B cell (primary cell): ENCODE results near the gene CDC20B. TPM values are rescaled to one million over a fixed set of nuclear protein-coding genes. Genes with fewer than 3 reads are reported as not detected.

ENCODE experiments used
- ATAC-seq: fragments of 200-7000 bp; cut with Tn5 transposase; one replicate; pipeline ENCODE4 v1.10.0; 2021; ENCODE audit warnings: low read depth, mild to moderate bottlenecking, moderate number of reproducible peaks, moderate library complexity
- CTCF ChIA-PET: fragments of 350-600 bp; sonication (Branson Sonifier 250); formaldehyde crosslinking; loops from one replicate; lab custom pipeline; 2021; ENCODE audit warnings: antibody characterized with exemption, inconsistent platforms; lab: Charles Lee
- POLR2A ChIA-PET: fragments of 350-600 bp; sonication (Branson Sonifier 250); formaldehyde crosslinking; loops from one replicate; lab custom pipeline; 2021; ENCODE audit warnings: antibody characterized with exemption; lab: Charles Lee
- DNase-seq: peaks from one replicate; pipeline ENCODE4 v3.0.0; 2013
- H2AFZ ChIP-seq: 2 replicates; pipeline ENCODE4 v1.6.1; 2012; ENCODE audit warnings: mild to moderate bottlenecking, low read depth, low read length; ENCODE audit not compliant: insufficient read depth, poor library complexity, severe bottlenecking
- H3K27ac ChIP-seq, 2 donors: 1 replicate in 1 of 2; 2 replicates in 1 of 2; pipeline ENCODE4 v1.5.1; 2012 to 2013; ENCODE audit warnings: low read length in 2 of 2, mild to moderate bottlenecking in 2 of 2, moderate library complexity in 1 of 2
- H3K27me3 ChIP-seq, 4 experiments: fragments of 200-600 bp in 1 of 4; sonication (generic) in 1 of 4; replicated peaks in 1 of 4; 1 replicate in 2 of 4; 2 replicates in 2 of 4; pipeline versions ENCODE4 v1.6.1 to v1.7.0; 2013 to 2016; ENCODE audit warnings: low read length in 3 of 4, mild to moderate bottlenecking in 2 of 4, mixed read lengths in 1 of 4, moderate library complexity in 1 of 4; ENCODE audit not compliant: insufficient read depth in 4 of 4, control insufficient read depth in 3 of 4; ENCODE audit errors: control extremely low read depth in 1 of 4
- H3K36me3 ChIP-seq, 2 experiments: replicated peaks in 1 of 2; 1 replicate in 1 of 2; 2 replicates in 1 of 2; pipeline versions ENCODE4 v1.6.1 to v1.7.1; 2013; ENCODE audit warnings: low read length in 1 of 2; ENCODE audit not compliant: insufficient read depth in 2 of 2, control insufficient read depth in 1 of 2; ENCODE audit errors: control extremely low read depth in 1 of 2, extremely low read depth in 1 of 2
- H3K4me1 ChIP-seq, 2 donors: fragments of 200-600 bp in 1 of 2; sonication (generic) in 1 of 2; 1 replicate in 1 of 2; 2 replicates in 1 of 2; pipeline versions ENCODE4 v1.5.1 to v1.6.1; 2013 to 2017; ENCODE audit warnings: low read length in 2 of 2; ENCODE audit not compliant: control insufficient read depth in 2 of 2, insufficient read depth in 2 of 2
- H3K4me2 ChIP-seq: replicated peaks from 2 replicates; pipeline ENCODE3; 2012; ENCODE audit warnings: mild to moderate bottlenecking, low read depth, low read length; ENCODE audit not compliant: poor library complexity, severe bottlenecking
- H3K4me3 ChIP-seq, 5 experiments: fragments of 200-600 bp in 1 of 5; sonication (generic) in 1 of 5; 1 replicate in 3 of 5; 2 replicates in 2 of 5; pipeline versions ENCODE4 v1.5.1 to v1.7.0; 2011 to 2016; ENCODE audit warnings: low read length in 4 of 5, mild to moderate bottlenecking in 4 of 5, low read depth in 2 of 5, control low read depth in 1 of 5, moderate library complexity in 1 of 5; ENCODE audit not compliant: insufficient read depth in 1 of 5; ENCODE audit errors: control extremely low read depth in 1 of 5, extremely low read depth in 1 of 5
- H3K79me2 ChIP-seq: fragments of 200-600 bp; sonication (generic); one replicate; pipeline ENCODE4 v1.6.0; 2016; ENCODE audit warnings: low read length; ENCODE audit not compliant: control insufficient read depth, insufficient read depth
- H3K9ac ChIP-seq: fragments of 200-600 bp; sonication (generic); 2 replicates; pipeline ENCODE4 v1.6.1; 2017; ENCODE audit warnings: mild to moderate bottlenecking, low read length, moderate library complexity
- H3K9me3 ChIP-seq, 3 donors: one replicate each; pipeline versions ENCODE4 v1.6.1 to v1.7.1; 2013; ENCODE audit warnings: low read length in 2 of 3; ENCODE audit not compliant: control insufficient read depth in 2 of 3, insufficient read depth in 1 of 3; ENCODE audit errors: control extremely low read depth in 1 of 3
- H4K20me1 ChIP-seq: 2 replicates; pipeline ENCODE4 v1.6.0; 2012; ENCODE audit warnings: mild to moderate bottlenecking, low read length; ENCODE audit not compliant: insufficient read depth, control insufficient read depth, poor library complexity, severe bottlenecking
- H3K27ac Mint-ChIP-seq: one replicate; pipeline ENCODE4 v1.8.0; 2021; ENCODE audit warnings: mixed read lengths
- H3K27me3 Mint-ChIP-seq: one replicate; pipeline ENCODE4 v1.8.0; 2021; ENCODE audit warnings: mixed read lengths
- H3K4me1 Mint-ChIP-seq: one replicate; pipeline ENCODE4 v1.8.0; 2021; ENCODE audit warnings: mixed read lengths
- H3K4me3 Mint-ChIP-seq: one replicate; pipeline ENCODE4 v1.8.0; 2021; ENCODE audit warnings: mixed read lengths
- H3K9me3 Mint-ChIP-seq: one replicate; pipeline ENCODE4 v1.8.0; 2022; ENCODE audit warnings: mixed read lengths; ENCODE audit not compliant: insufficient read depth
- EZH2 ChIP-seq: IDR thresholded peaks from 2 replicates; pipeline ENCODE4 v1.6.1; 2012; ENCODE audit warnings: borderline replicate concordance, low read depth, mild to moderate bottlenecking, moderate library complexity, low read length; ENCODE audit not compliant: insufficient read depth, poor library complexity, severe bottlenecking
- WGBS: methylation state at CpG from one replicate; pipeline ENCODE4 v1.1.5; 2013; ENCODE audit warnings: missing lambda C conversion rate; ENCODE audit not compliant: insufficient coverage; 5-methylcytosine and 5-hydroxymethylcytosine counted together
- intact Hi-C: fragments of 100-400 bp; cut with micrococcal nuclease; formaldehyde crosslinking; loops from one replicate; pipeline ENCODE4 v1.10.0; 2022
- polyA plus RNA-seq: library from polyadenylated mRNA; depleted of rRNA; stranded (reverse); fragments of >200 nt; gene quantifications from 2 replicates; pipeline ENCODE4 v1.2.3, GENCODE V29; 2012
- total RNA-seq, 2 donors: library from RNA; stranded (reverse); fragments of 120-200 nt in 1 of 2; gene quantifications; 1 replicate in 1 of 2; 2 replicates in 1 of 2; pipeline versions ENCODE4 v1.2.3 to v1.2.4, GENCODE V29; 2013 to 2022
- TF ChIP-seq, protein P1 (sequence below): fragments of 200-600 bp; IDR thresholded peaks from one replicate; pipeline ENCODE4 v1.8.0; 2022; ENCODE audit warnings: antibody characterized with exemption, mild to moderate bottlenecking

The CDC20B gene
- total and polyA plus RNA-seq, 2 donors (not counting 1 experiment from before 2014, with no cell fraction given), result 0.09 TPM; not detected in 1

DNA sequence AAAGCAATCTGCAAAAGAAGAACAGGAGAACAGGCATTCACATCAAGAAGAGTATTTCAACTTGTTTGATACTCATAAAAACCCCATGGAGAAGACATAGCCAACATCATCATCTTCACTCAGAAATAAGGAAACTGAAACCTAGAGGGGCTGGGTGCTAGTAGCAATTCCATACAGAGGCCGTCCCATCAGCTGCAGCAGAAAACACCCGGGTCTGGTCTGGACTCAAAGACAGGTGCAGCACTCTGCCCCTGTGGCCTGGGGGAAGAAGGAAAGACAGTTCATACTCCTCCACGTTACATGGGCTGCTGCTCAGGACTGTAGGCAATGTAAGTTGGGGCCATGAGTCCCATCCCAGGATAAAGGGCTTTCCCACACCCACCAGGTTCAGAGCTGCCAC is 58.9 kb downstream of the CDC20B start:
- Mint-ChIP-seq H3K27me3 (peaks cover 10% of the 10 kb centered on the region), H3K27ac (no peak overlapping the region), H3K4me1 (no peaks in the 10 kb centered on the region), H3K4me3 (no peak overlapping the region), H3K9me3 (no peaks in the 10 kb centered on the region)
- Histone ChIP-seq H3K9me3 (no peaks in the 10 kb centered on the region), H3K27me3 (no peaks in the 10 kb centered on the region), H3K27ac (no peak overlapping the region), H3K36me3 (no peaks in the 10 kb centered on the region), H3K4me2 (no peak overlapping the region), H2AFZ (peak overlapping the region; percentile 6), H3K4me3 (no peak overlapping the region), H4K20me1 (no peaks in the 10 kb centered on the region), H3K4me1 (no peaks in the 10 kb centered on the region), H3K79me2 (no peaks in the 10 kb centered on the region), H3K9ac (no peak overlapping the region)
- TF ChIP-seq, protein P1, sequence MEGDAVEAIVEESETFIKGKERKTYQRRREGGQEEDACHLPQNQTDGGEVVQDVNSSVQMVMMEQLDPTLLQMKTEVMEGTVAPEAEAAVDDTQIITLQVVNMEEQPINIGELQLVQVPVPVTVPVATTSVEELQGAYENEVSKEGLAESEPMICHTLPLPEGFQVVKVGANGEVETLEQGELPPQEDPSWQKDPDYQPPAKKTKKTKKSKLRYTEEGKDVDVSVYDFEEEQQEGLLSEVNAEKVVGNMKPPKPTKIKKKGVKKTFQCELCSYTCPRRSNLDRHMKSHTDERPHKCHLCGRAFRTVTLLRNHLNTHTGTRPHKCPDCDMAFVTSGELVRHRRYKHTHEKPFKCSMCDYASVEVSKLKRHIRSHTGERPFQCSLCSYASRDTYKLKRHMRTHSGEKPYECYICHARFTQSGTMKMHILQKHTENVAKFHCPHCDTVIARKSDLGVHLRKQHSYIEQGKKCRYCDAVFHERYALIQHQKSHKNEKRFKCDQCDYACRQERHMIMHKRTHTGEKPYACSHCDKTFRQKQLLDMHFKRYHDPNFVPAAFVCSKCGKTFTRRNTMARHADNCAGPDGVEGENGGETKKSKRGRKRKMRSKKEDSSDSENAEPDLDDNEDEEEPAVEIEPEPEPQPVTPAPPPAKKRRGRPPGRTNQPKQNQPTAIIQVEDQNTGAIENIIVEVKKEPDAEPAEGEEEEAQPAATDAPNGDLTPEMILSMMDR, result no peak
- no peak for TF ChIP-seq EZH2
- ChIA-PET POLR2A (no interaction called here), CTCF (no interaction called here)
- DNase-seq, result no peak
- WGBS, result 68% methylated on average over 3 of the region's 3 CpGs
- intact Hi-C loops, result no loop called here
- ATAC-seq, result no peak

DNA sequence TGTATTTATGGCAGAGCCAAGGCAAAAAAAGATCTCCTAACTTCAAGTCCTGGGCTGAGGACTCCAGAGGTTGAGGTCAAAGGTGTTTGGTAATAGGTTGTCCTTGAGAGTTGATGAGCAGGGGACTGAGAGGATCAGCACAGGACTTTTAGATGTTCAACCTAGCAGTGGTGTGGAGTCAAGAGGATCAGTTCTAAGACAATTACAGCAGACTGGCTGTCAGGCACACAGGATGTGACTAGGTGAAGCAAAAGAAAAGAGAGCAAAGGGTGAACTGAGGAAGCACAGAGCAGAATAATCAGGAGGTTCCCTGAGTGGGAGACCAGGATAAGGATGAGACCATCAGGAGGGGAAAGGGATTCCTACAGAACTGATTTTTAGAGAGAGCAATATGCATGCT is 59.6 kb downstream of the CDC20B start:
- H3K36me3 ChIP-seq, result no peaks in the 10 kb centered on the region
- no peak overlapping the region for H3K9ac ChIP-seq
- H3K9me3 ChIP-seq, result no peaks in the 10 kb centered on the region
- Mint-ChIP-seq H3K27me3 (peaks cover 10% of the 10 kb centered on the region), H3K9me3 (no peaks in the 10 kb centered on the region), H3K4me1 (no peaks in the 10 kb centered on the region), H3K27ac (no peak overlapping the region), H3K4me3 (no peak overlapping the region)
- H3K27me3 ChIP-seq, result peaks cover 0 to 3% (median 0%) of the 10 kb centered on the region in 4 experiments
- no peak overlapping the region for H3K4me3 ChIP-seq
- H3K4me2 ChIP-seq, result no peak overlapping the region
- intact Hi-C loops, result no loop called here
- ChIA-PET CTCF (no interaction called here), POLR2A (no interaction called here)
- ATAC-seq (no peak), DNase-seq (no peak)
- no peak overlapping the region for H3K27ac ChIP-seq
- H3K79me2 ChIP-seq, result no peaks in the 10 kb centered on the region
- H3K4me1 ChIP-seq, result no peaks in the 10 kb centered on the region
- peak overlapping the region; percentile 6 for H2AFZ ChIP-seq
- H4K20me1 ChIP-seq, result no peaks in the 10 kb centered on the region
- TF ChIP-seq EZH2, result no peak
- TF ChIP-seq, protein P1, result no peak
